ENCODE results near the gene MEF2A. TPM values are rescaled to one million over a fixed set of nuclear protein-coding genes. Genes with fewer than 3 reads are reported as not detected.

MEF2A gene
- total RNA-seq, 1 donor from 2014 or later = 75.9 TPM

- ATAC-seq (no peak), DNase-seq (ENCODE audit: low spot score) (no peak)
- intact Hi-C loops (cut with DNase I) = loop anchor here (5.0 kb wide), 1 partner anchor 1567 kb away; no protein-coding TSS in a partner anchor
Measured at GRCh38 chr15:99680276-99680675, 114.5 kb downstream of the MEF2A start.

GRCh38 chr15:99681990-99682389, 116.2 kb downstream of the MEF2A start:
- ATAC-seq = no peak
- intact Hi-C loops (cut with DNase I) = loop anchor here (5.0 kb wide), 1 partner anchor 1565 kb away; no protein-coding TSS in a partner anchor
- no peak for DNase-seq (ENCODE audit: low spot score)

GRCh38 chr15:99682455-99682854, 116.7 kb downstream of the MEF2A start:
- DNase-seq (ENCODE audit: low spot score) = no peak
- ATAC-seq = no peak
- intact Hi-C loops (cut with DNase I) = loop anchor here (5.0 kb wide), 1 partner anchor 1565 kb away; no protein-coding TSS in a partner anchor

- intact Hi-C loops (cut with DNase I) = loop anchor here (5.0 kb wide), 1 partner anchor 1564 kb away; no protein-coding TSS in a partner anchor
- no peak for ATAC-seq
- no peak for DNase-seq (ENCODE audit: low spot score)
Measured at GRCh38 chr15:99683000-99683670, 117.4 kb downstream of the MEF2A start.

- ATAC-seq = no peak
- intact Hi-C loops (cut with DNase I) = no loop called here
- no peak for DNase-seq (ENCODE audit: low spot score)
Measured at GRCh38 chr15:99686290-99686689, 120.5 kb downstream of the MEF2A start.

- intact Hi-C loops (cut with DNase I) = no loop called here
- no peak for ATAC-seq
- no peak for DNase-seq (ENCODE audit: low spot score)
Measured at GRCh38 chr15:99692825-99693224, 127.0 kb downstream of the MEF2A start.

- no peak for DNase-seq (ENCODE audit: low spot score)
- no peak for ATAC-seq
- intact Hi-C loops (cut with DNase I) = no loop called here
Measured at GRCh38 chr15:99696096-99696495, 130.3 kb downstream of the MEF2A start.

GRCh38 chr15:99702895-99703602, 137.3 kb downstream of the MEF2A start:
- DNase-seq (ENCODE audit: low spot score) = no peak
- peak; percentile 24 for ATAC-seq
- intact Hi-C loops (cut with DNase I) = no loop called here

- intact Hi-C loops (cut with DNase I) = no loop called here
- DNase-seq (ENCODE audit: low spot score) = no peak
- peak; percentile 82 for ATAC-seq
Measured at GRCh38 chr15:99703603-99704443, 138.0 kb downstream of the MEF2A start.

- ATAC-seq = peak; percentile 88
- intact Hi-C loops (cut with DNase I) = no loop called here
- no peak for DNase-seq (ENCODE audit: low spot score)
Measured at GRCh38 chr15:99704444-99704838, 138.7 kb downstream of the MEF2A start.

- ATAC-seq (no peak), DNase-seq (ENCODE audit: low spot score) (no peak)
- intact Hi-C loops (cut with DNase I) = loop anchor here (5.0 kb wide), 1 partner anchor 419 kb away; no protein-coding TSS in a partner anchor
Measured at GRCh38 chr15:99706557-99707303, 140.9 kb downstream of the MEF2A start.

- DNase-seq (ENCODE audit: low spot score) = no peak
- ATAC-seq = peak; percentile 53
- intact Hi-C loops (cut with DNase I) = loop anchor here (5.0 kb wide), 1 partner anchor 420 kb away; no protein-coding TSS in a partner anchor
Measured at GRCh38 chr15:99707473-99708270, 141.9 kb downstream of the MEF2A start.

- peak; percentile 85 for ATAC-seq
- peak; percentile 69 for DNase-seq (ENCODE audit: low spot score)
- intact Hi-C loops (cut with DNase I) = loop anchor here (5.0 kb wide), 1 partner anchor 421 kb away; no protein-coding TSS in a partner anchor
Measured at GRCh38 chr15:99708563-99708962, 142.8 kb downstream of the MEF2A start.

GRCh38 chr15:99709243-99709986, 143.6 kb downstream of the MEF2A start:
- intact Hi-C loops (cut with DNase I) = loop anchor here (5.0 kb wide), 1 partner anchor 422 kb away; no protein-coding TSS in a partner anchor
- no peak for ATAC-seq
- DNase-seq (ENCODE audit: low spot score) = no peak

- ATAC-seq (no peak), DNase-seq (ENCODE audit: low spot score) (no peak)
- intact Hi-C loops (cut with DNase I) = no loop called here
Measured at GRCh38 chr15:99711625-99712024, 145.8 kb downstream of the MEF2A start.

- no peak for ATAC-seq
- no peak for DNase-seq (ENCODE audit: low spot score)
- intact Hi-C loops (cut with DNase I) = no loop called here
Measured at GRCh38 chr15:99712415-99712814, 146.6 kb downstream of the MEF2A start.

- no peak for DNase-seq (ENCODE audit: low spot score)
- peak; percentile 56 for ATAC-seq
- intact Hi-C loops (cut with DNase I) = no loop called here
Measured at GRCh38 chr15:99716540-99717095, 150.8 kb downstream of the MEF2A start.
